Stimulated activated naive CD8-positive, alpha-beta T cell treated with anti-CD3 and anti-CD28 coated beads, Interleukin-15, Interleukin-2, amounts not matched to agents 100 ng/mL and 50 ng/mL, for 24 hours (primary cell): ENCODE data around the gene SSTR3.
"Not testable (repeated sequence)": the region's sequence is repeated elsewhere in the genome, so short reads cannot be mapped to it uniquely, and the experiment has no call there.

Experiments
- H3K27ac Mint-ChIP-seq: one replicate; pipeline ENCODE4 v1.8.0; 2021; ENCODE audit warnings: mild to moderate bottlenecking, mixed read lengths
- H3K27me3 Mint-ChIP-seq: one replicate; pipeline ENCODE4 v1.8.0; 2021; ENCODE audit warnings: mixed read lengths
- H3K36me3 Mint-ChIP-seq: one replicate; pipeline ENCODE4 v1.8.0; 2021; ENCODE audit warnings: low read depth, mixed read lengths
- H3K4me1 Mint-ChIP-seq: one replicate; pipeline ENCODE4 v1.8.0; 2021; ENCODE audit warnings: low read depth, mixed read lengths
- H3K4me3 Mint-ChIP-seq: one replicate; pipeline ENCODE4 v1.8.0; 2021; ENCODE audit warnings: mild to moderate bottlenecking, mixed read lengths
- H3K9me3 Mint-ChIP-seq: one replicate; pipeline ENCODE4 v1.8.0; 2021; ENCODE audit warnings: mixed read lengths

Gene SSTR3

GRCh38 chr22:37201443-37201820 is 10.8 kb downstream of the SSTR3 start:
- H3K4me1 Mint-ChIP-seq = peaks cover 39% of the 10 kb centered on the region
- H3K4me3 Mint-ChIP-seq, H3K27me3 Mint-ChIP-seq, H3K27ac Mint-ChIP-seq, H3K36me3 Mint-ChIP-seq, H3K9me3 Mint-ChIP-seq: not testable (repeated sequence)

GRCh38 chr22:37199760-37200108 is 12.5 kb downstream of the SSTR3 start:
- no peaks in the 10 kb centered on the region for H3K36me3 Mint-ChIP-seq
- peak overlapping the region; percentile 86 for H3K4me3 Mint-ChIP-seq
- H3K9me3 Mint-ChIP-seq = no peaks in the 10 kb centered on the region
- peak overlapping the region; percentile 71 for H3K27ac Mint-ChIP-seq
- H3K27me3 Mint-ChIP-seq = no peaks in the 10 kb centered on the region
- peaks cover 42% of the 10 kb centered on the region for H3K4me1 Mint-ChIP-seq

GRCh38 chr22:37199103-37199759 is 13.0 kb downstream of the SSTR3 start:
- H3K27me3 Mint-ChIP-seq = no peaks in the 10 kb centered on the region
- peak overlapping the region; percentile 92 for H3K27ac Mint-ChIP-seq
- no peaks in the 10 kb centered on the region for H3K36me3 Mint-ChIP-seq
- peaks cover 47% of the 10 kb centered on the region for H3K4me1 Mint-ChIP-seq
- peak overlapping the region; percentile 86 for H3K4me3 Mint-ChIP-seq
- H3K9me3 Mint-ChIP-seq = no peaks in the 10 kb centered on the region

- H3K9me3 Mint-ChIP-seq = no peaks in the 10 kb centered on the region
- peaks cover 54% of the 10 kb centered on the region for H3K4me1 Mint-ChIP-seq
These were observed 13.8 kb downstream of the SSTR3 start for GRCh38 chr22:37198258-37199102.

GRCh38 chr22:37197451-37198257 is 14.6 kb downstream of the SSTR3 start:
- no peaks in the 10 kb centered on the region for H3K27me3 Mint-ChIP-seq
- peak overlapping the region; percentile 86 for H3K4me3 Mint-ChIP-seq
- H3K36me3 Mint-ChIP-seq = no peaks in the 10 kb centered on the region
- no peaks in the 10 kb centered on the region for H3K9me3 Mint-ChIP-seq
- peak overlapping the region; percentile 92 for H3K27ac Mint-ChIP-seq
- peaks cover 63% of the 10 kb centered on the region for H3K4me1 Mint-ChIP-seq

More at GRCh38 chr22:37198258-37199102, 13.8 kb downstream of the SSTR3 start:
- H3K36me3 Mint-ChIP-seq = no peaks in the 10 kb centered on the region
- H3K4me3 Mint-ChIP-seq = peak overlapping the region; percentile 86
- peak overlapping the region; percentile 92 for H3K27ac Mint-ChIP-seq
- H3K27me3 Mint-ChIP-seq = no peaks in the 10 kb centered on the region

- H3K27ac Mint-ChIP-seq = no peak overlapping the region
- no peaks in the 10 kb centered on the region for H3K27me3 Mint-ChIP-seq
- H3K4me3 Mint-ChIP-seq = peak overlapping the region; percentile 86
- no peaks in the 10 kb centered on the region for H3K36me3 Mint-ChIP-seq
- no peaks in the 10 kb centered on the region for H3K9me3 Mint-ChIP-seq
- peaks cover 67% of the 10 kb centered on the region for H3K4me1 Mint-ChIP-seq
These were observed 15.5 kb downstream of the SSTR3 start for GRCh38 chr22:37196539-37197450.

- no peak overlapping the region for H3K27ac Mint-ChIP-seq
- peaks cover 66% of the 10 kb centered on the region for H3K4me1 Mint-ChIP-seq
- no peaks in the 10 kb centered on the region for H3K9me3 Mint-ChIP-seq
- no peaks in the 10 kb centered on the region for H3K27me3 Mint-ChIP-seq
- no peaks in the 10 kb centered on the region for H3K36me3 Mint-ChIP-seq
- H3K4me3 Mint-ChIP-seq = no peak overlapping the region
These were observed 16.4 kb downstream of the SSTR3 start for GRCh38 chr22:37195921-37196320.

GRCh38 chr22:37194750-37195149 is 17.5 kb downstream of the SSTR3 start:
- peaks cover 6% of the 10 kb centered on the region for H3K36me3 Mint-ChIP-seq
- no peaks in the 10 kb centered on the region for H3K9me3 Mint-ChIP-seq
- no peaks in the 10 kb centered on the region for H3K27me3 Mint-ChIP-seq
- peaks cover 56% of the 10 kb centered on the region for H3K4me1 Mint-ChIP-seq
- no peak overlapping the region for H3K4me3 Mint-ChIP-seq
- peak overlapping the region; percentile 65 for H3K27ac Mint-ChIP-seq

GRCh38 chr22:37193629-37194191 is 18.6 kb downstream of the SSTR3 start:
- Mint-ChIP-seq H3K9me3 (no peaks in the 10 kb centered on the region), H3K4me3 (peak overlapping the region; percentile 60), H3K4me1 (peaks cover 60% of the 10 kb centered on the region), H3K27ac (peak overlapping the region; percentile 88), H3K36me3 (peaks cover 6% of the 10 kb centered on the region), H3K27me3 (no peaks in the 10 kb centered on the region)

GRCh38 chr22:37192741-37193140 is 19.5 kb downstream of the SSTR3 start:
- H3K27ac Mint-ChIP-seq = no peak overlapping the region
- H3K9me3 Mint-ChIP-seq = no peaks in the 10 kb centered on the region
- H3K4me3 Mint-ChIP-seq = no peak overlapping the region
- no peaks in the 10 kb centered on the region for H3K27me3 Mint-ChIP-seq
- H3K4me1 Mint-ChIP-seq = peaks cover 63% of the 10 kb centered on the region
- peaks cover 6% of the 10 kb centered on the region for H3K36me3 Mint-ChIP-seq

- Mint-ChIP-seq H3K4me1 (peaks cover 63% of the 10 kb centered on the region), H3K36me3 (peaks cover 6% of the 10 kb centered on the region), H3K9me3 (no peaks in the 10 kb centered on the region), H3K27ac (no peak overlapping the region), H3K27me3 (no peaks in the 10 kb centered on the region), H3K4me3 (no peak overlapping the region)
These were observed 20.1 kb downstream of the SSTR3 start for GRCh38 chr22:37192204-37192603.

GRCh38 chr22:37190262-37190780 is 22.0 kb downstream of the SSTR3 start:
- H3K27me3 Mint-ChIP-seq = no peaks in the 10 kb centered on the region
- peaks cover 68% of the 10 kb centered on the region for H3K4me1 Mint-ChIP-seq
- H3K9me3 Mint-ChIP-seq = no peaks in the 10 kb centered on the region
- no peak overlapping the region for H3K27ac Mint-ChIP-seq
- peaks cover 6% of the 10 kb centered on the region for H3K36me3 Mint-ChIP-seq
- no peak overlapping the region for H3K4me3 Mint-ChIP-seq

GRCh38 chr22:37188901-37189466 is 23.3 kb downstream of the SSTR3 start:
- Mint-ChIP-seq H3K4me1 (peaks cover 65% of the 10 kb centered on the region), H3K9me3 (no peaks in the 10 kb centered on the region), H3K27ac (no peak overlapping the region), H3K36me3 (peaks cover 6% of the 10 kb centered on the region), H3K27me3 (no peaks in the 10 kb centered on the region), H3K4me3 (no peak overlapping the region)
